Thyroid gland (tissue), 4 donors: ENCODE measurements around the gene MOGAT3.

Experiments
- CTCF ChIP-seq, 6 experiments: fragments of 200-600 bp in 3 of 6; fragments of 450-650 bp in 3 of 6; sonication (generic) in 3 of 6; IDR thresholded peaks; one replicate each; pipeline ENCODE4 v1.5.1; 2016 to 2019; ENCODE audit warnings: antibody characterized with exemption in 6 of 6, mild to moderate bottlenecking in 2 of 6, inconsistent platforms in 1 of 6, moderate library complexity in 1 of 6
- POLR2A ChIP-seq, 2 donors: fragments of 450-650 bp; IDR thresholded peaks; one replicate each; pipeline ENCODE4 v1.6.1; 2017; ENCODE audit warnings: antibody characterized with exemption in 2 of 2, mild to moderate bottlenecking in 2 of 2, moderate library complexity in 1 of 2

- TF ChIP-seq POLR2A (IDR thresholded peaks at IDR 0.05): peak in 1 of 2 donors; percentile 27
- TF ChIP-seq CTCF (IDR thresholded peaks at IDR 0.05): no peak
Observed at GRCh38 chr7:101232141-101232850, 31.5 kb upstream of the MOGAT3 start.
